HG03439 (cell line): Measurements from ENCODE around the gene TNFAIP3.

Experiments used
- ATAC-seq: cut with Tn5 transposase; IDR thresholded peaks from one replicate; pipeline ENCODE4 v1.9.1; 2021; ENCODE audit warnings: mild to moderate bottlenecking, moderate library complexity; ENCODE audit not compliant: unreplicated experiment

TNFAIP3 gene

GRCh38 chr6:137894779-137895385, 27.8 kb downstream of the TNFAIP3 start:
- no peak for ATAC-seq

- no peak for ATAC-seq
Measured at GRCh38 chr6:137896647-137897046, 29.6 kb downstream of the TNFAIP3 start.

DNA sequence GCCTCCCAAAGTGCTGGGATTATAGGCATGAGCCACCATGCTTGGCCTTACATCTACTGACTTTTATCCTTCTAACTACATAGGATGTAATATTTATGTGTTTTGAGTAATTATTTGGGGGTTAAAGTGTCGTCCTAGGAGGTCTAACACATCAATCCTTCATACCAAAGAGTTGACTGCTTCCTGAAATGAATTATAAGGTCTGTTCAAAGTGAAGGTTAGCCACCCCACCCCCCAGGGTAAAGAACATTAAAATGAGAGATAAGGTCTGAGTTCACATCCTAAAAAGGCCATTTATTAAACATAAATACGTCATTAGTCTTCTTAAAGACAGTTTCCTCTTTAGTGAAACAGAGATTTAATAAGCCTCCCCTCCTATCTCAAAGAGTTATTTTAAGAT, 33.8 kb downstream of the TNFAIP3 start:
- no peak for ATAC-seq

- no peak for ATAC-seq
Measured at GRCh38 chr6:137901454-137901853, 34.4 kb downstream of the TNFAIP3 start.

DNA sequence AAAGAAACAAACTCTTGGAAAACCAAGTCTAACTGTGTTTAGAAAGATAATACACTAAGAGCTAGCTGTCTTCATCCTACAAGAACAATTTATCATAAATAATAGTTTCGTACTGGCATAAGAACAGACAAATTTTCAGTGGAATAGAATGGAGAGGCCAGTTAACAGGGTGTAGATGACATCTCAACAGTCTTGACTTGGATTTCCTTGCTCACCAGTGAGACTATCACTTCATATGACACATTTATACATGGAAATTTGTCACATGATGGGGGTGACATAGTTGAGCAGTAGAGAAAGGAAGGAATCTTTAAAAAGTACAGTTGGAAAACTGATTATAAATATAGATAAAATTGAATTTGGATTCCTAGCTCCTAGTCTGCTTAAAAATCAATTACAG, 35.6 kb downstream of the TNFAIP3 start:
- ATAC-seq: no peak

- no peak for ATAC-seq
Measured at GRCh38 chr6:137903274-137903932, 36.3 kb downstream of the TNFAIP3 start.

- ATAC-seq: peak; percentile 62
Measured at GRCh38 chr6:137903933-137904821, 37.1 kb downstream of the TNFAIP3 start.

DNA sequence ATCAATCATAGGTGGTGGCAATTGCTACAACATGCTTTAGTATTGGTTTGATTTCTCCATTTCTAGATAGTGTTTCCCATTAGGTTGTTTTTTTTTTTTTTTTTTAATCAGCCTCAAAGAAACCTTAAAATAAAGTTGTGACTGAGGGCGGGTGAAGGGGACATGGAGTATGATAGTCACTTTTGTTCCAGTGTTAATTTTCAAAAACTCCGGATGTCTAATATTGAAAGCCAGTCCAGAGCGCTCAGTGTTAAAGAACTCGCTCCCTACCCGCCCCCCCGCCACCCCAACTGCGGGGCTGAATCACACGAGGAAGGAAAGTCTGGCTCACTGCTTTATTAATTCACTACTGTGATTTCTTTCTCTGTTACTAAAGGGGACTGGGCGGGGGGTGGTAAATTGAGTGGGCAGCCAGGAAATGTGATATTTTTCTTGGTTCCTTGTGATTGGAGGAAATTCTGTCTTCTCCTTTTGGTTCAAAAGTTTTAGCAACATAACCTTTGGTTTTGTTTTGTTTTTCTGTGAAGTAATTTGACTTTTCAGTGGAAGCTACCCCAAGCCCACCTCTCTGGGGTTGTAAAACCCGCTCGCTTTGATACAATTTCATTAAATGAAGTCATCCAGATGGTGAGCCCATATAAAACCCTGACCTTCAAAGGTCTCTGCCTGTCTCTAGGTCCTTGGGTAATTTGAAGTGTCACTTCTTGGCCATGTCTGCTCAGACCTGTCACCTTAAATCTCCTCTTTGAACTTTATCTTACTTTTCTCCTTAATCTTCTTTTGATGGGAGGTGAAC, 38.0 kb downstream of the TNFAIP3 start:
- ATAC-seq: no peak

DNA sequence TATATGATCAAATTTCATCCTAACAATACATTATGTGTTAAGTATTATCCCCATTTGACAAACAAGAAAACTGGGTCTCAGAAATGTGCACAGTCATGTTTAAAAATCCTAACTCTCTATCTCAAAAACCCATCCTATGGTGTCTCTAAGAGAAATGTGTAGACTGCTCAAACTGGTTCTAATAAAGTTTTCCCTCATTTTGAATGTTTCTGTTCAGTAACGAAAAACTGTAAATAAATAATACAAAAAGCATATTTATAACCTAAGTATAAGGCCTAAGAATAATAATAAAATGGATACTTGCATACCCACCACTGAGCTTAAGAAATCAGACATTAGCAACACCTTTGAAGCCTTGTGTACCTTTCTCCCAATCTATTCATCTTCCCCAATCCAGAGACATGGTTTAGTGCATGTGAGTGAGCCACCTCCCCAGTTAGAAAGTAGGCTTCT, 39.0 kb downstream of the TNFAIP3 start:
- no peak for ATAC-seq

- no peak for ATAC-seq
Measured at GRCh38 chr6:137907170-137907569, 40.1 kb downstream of the TNFAIP3 start.

GRCh38 chr6:137909533-137909932, 42.5 kb downstream of the TNFAIP3 start:
- ATAC-seq: no peak

GRCh38 chr6:137910424-137910834, 43.4 kb downstream of the TNFAIP3 start:
- no peak for ATAC-seq

DNA sequence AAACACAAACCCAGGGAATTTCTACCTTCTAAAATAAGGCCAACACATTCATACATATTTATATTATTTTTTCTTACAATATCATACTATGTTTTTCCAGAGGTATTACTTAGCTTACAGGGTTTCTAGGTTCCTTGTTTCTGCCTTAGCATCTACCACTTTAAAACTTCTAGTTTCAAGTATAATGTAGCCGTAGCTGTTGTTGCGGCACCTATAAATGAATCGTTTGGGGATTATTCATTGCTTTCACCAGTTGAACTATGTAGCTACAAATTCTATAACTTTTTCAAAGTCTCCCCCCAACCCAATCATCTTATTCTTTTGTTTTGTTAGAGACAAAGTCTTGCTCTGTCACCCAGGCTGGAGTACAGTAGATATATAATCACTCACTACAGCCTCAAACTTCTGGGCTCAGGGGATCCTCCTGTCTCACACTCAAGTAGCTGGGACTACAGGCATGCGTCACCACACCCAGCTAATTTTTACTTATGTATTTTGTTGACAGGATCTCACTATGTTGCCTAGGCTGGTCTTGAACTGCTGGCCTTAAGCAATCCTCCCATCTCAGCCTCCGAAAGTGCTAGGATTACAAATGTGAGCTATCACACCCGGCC, 43.9 kb downstream of the TNFAIP3 start:
- ATAC-seq: no peak

DNA sequence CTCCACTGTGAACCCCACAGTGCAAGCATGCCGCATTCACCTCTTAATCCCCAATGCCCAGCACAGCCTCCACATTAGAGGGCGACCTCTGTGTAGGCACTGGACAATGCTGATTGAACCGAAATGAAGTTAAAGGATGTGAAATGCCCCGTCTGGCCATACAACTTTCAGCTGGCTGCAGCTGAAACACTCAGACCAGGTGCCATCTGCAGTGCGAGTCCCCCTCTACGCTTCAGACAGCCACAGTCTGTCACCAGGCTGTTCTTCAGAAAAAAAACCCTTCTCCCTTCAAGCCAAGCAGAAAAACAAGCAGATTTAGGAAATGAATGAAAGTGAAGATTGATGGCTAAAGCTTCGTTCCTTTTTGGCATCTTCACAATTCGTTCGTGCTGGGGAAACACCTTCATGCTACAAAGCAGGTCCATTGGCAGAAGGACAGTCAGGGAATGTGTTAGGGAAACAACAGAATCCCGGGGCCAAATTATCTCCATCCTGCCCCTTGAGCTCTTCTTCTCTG, 44.7 kb downstream of the TNFAIP3 start:
- ATAC-seq: peak; percentile 45

GRCh38 chr6:137912813-137913212, 45.8 kb downstream of the TNFAIP3 start:
- ATAC-seq: no peak

GRCh38 chr6:137913434-137913833, 46.4 kb downstream of the TNFAIP3 start:
- ATAC-seq: no peak

GRCh38 chr6:137913996-137914529, 47.0 kb downstream of the TNFAIP3 start:
- no peak for ATAC-seq

GRCh38 chr6:137914530-137915193, 47.6 kb downstream of the TNFAIP3 start:
- ATAC-seq: no peak

- ATAC-seq: no peak
Measured at GRCh38 chr6:137915790-137916189, 48.7 kb downstream of the TNFAIP3 start.
